HG03039 (cell line): ENCODE results near the gene EEA1.
"Not testable (repeated sequence)": the region's sequence is repeated elsewhere in the genome, so short reads cannot be mapped to it uniquely, and the experiment has no call there.

Experiments used
- ATAC-seq: cut with Tn5 transposase; IDR thresholded peaks from one replicate; pipeline ENCODE4 v1.9.1; 2021; ENCODE audit warnings: mild to moderate bottlenecking, moderate library complexity; ENCODE audit not compliant: unreplicated experiment

Gene EEA1

DNA sequence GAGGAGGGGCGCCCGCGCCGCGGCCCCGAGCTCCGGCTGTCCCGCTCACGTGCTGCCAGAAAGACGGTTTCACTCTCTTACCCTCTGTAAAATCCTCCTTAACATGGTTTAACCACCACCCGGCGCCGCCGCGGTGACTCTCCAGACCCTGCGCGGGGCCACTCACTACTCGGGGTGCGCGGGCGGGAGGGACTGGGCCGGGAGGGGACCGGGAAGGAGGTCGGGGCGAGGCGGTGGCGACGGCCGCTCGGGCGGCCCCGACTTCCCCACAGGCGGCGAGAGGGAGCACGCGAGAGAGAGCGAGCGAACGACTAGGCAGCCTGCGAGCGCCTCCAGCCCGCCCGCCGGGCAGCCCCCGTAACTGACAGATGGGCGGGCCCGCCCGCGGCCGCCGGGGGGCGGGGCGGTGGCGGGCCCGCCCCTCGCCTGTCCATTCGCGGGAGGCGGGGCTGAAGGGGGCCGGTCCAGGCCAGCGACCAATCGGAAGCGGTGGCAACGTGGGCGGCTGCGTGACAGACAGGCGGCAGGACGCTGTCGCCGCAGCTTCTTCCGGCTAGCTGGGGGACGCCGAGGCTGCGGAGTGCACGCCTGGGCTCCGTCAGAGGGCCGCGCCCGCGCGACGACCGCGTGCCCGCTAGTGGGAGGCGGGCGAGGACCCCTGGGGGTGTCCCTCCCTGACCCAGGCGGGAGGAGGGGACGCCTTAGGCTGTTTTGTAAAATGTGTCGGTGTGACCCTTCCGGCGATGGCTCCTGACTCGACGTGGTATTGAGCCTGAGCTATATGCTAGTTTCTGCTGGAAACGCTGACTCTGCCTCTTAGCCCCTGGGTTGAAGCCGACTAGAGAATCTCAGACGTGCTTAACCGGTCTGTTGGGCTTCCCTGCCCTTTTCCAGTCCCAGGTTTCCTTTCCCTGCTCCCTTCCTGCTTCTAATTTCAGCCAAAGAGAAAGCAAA lies at the start of gene EEA1:
Gene EEA1, minus strand, starts transcription at position 334 of the 954 bp plus-strand sequence. Its CDS starts 229 bp downstream, at position 105.
- peak; percentile 85 for ATAC-seq

DNA sequence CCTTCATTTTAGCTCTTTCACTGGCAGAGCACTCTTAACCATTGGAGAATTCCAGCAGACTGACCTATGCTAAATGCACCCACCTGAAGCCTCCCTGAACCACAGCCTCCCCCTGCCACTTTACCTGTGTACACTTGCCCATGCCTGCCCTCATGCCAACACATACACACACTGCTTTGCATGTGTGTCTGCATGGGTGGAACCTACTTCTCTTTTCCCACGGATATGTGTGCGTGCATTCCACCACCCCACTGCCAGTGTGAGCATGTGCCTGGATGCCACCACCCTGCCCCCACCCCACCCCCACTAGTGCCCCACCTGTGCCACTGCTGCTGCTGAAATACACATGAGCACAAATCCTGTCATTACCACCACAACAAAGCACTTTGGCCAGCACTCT lies 49.5 kb upstream of the EEA1 start:
- ATAC-seq, result no peak

DNA sequence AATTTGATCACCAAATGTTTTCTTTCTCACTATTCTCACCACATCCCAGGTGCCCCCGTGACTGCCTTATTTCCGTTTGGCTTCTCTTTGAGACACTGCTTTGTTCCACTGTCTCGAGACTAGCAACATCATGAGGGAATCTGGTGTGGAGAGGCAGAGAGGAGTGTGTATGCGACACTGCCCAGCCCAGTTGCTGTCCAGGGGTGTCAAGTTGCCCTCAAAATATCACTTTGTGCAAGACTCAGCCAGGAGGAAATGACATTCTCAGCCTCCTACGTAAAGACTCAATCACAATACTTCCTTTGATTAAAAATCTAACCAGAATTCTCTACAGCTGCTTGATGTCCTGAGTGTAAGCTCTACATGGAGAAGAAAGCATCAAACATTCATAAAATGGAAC lies 48.2 kb upstream of the EEA1 start:
- no peak for ATAC-seq

DNA sequence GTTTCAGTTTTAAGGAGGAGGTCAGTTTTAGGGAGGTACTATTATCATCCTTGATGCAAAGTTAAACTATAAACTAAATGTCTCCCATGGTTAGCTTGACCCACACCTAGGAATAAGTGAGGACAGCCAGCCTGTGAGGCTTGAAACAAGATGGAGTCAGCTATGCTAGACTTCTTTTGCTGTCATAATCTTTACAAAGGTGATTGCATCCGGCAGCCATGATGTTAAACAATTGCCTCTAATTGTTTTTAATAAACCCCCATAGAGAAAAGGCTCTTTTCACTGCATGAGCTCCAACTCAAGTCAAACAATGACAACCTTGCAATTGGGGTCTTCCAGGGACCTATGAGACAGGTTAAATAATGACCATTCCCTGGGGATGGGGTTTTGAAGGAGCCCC lies 45.7 kb upstream of the EEA1 start:
- no peak for ATAC-seq

- ATAC-seq, result no peak
Measured at GRCh38 chr12:92973614-92974013, 44.5 kb upstream of the EEA1 start.

DNA sequence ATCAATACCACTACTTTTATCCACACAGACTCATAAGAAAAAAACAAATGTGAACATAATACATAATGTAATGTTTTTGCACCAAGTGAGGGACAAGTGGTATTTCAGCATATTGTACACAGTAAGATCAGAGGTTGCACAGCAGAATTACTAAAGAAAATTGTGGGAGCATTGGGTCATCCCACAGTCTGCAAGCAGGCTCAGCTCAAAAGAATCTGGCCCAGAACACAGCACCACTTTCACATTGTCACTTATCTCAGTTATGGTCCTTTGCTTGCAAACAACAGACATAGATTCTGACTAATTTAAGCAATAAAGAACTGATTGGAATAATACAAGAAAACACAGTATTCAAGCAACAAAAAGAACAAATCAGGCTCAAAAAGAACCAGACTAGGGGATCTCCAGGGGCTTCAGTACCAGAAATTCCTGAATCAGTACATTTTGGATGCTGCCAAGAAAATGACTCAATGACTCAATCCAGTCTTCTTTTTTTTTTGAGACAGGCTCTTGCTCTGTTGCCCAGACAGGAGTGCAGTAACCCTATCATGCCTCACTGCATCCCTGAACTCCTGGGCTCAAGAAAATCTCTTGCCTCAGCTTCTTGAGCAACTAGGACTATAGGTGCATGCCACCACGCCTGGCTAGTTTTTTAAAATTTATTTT lies 42.9 kb upstream of the EEA1 start:
- ATAC-seq, result no peak

DNA sequence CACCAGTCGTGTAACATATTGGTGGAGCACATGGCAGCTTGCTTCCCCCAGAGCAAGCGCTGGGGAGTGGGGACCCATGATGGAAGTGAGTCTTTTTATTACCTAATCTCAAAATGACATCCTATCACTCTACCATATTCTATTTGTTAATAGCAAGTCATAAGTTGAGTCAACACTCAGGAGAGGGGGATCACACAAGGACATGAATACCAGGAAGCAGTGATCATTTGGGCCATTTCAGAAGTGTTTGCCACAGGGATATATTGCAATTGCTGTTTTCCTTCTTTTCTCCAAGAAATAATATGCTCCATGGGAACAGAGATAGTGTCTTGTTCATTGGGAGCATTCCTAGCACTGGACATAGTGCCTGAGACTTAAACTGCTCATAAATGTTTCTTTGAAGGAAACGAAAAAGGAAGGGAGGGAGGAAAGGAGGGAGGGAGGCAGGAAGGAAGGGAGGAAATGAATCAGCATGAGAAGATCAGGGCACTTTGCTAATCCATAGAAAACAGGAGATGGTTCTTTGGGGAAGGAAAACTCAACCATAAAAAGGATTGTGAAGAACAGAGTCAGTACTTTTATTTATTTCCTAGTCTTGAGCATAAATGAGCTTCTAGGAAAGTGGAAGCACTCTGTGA lies 39.2 kb upstream of the EEA1 start:
- ATAC-seq, result no peak

GRCh38 chr12:92964378-92964777 lies 35.3 kb upstream of the EEA1 start:
- ATAC-seq, result not testable (repeated sequence)

GRCh38 chr12:92961949-92962348 lies 32.9 kb upstream of the EEA1 start:
- no peak for ATAC-seq

DNA sequence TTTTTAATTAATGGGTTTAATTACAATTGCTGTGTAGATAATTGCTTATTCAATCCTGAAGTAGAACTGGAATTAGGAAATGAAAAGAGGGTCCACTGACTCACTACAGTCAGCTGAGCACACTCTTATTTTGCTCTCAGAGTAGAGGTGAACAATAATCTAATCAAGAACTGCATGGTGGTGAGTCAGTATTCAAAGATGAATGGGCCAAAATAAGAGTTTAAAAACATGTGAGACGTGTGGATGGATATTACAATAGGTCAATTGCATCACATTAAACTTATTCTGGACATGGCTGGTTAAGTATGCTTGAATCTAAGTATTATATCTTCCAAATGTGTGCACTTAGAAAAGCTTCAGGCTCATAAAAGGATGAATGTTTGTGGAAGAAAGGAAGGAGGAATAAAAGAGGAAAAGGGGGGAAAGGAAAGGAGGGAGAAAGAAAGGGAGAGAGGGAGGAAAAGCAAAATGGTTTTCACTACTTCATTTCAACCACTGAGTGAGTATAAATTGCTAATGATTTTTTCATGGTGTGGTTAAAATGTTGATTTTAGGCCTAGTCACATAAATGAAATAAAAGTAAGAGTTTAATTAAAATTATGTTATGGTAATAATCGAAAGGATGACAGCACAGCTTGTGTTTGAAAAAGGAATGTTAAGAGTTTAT lies 27.0 kb upstream of the EEA1 start:
- ATAC-seq, result no peak

DNA sequence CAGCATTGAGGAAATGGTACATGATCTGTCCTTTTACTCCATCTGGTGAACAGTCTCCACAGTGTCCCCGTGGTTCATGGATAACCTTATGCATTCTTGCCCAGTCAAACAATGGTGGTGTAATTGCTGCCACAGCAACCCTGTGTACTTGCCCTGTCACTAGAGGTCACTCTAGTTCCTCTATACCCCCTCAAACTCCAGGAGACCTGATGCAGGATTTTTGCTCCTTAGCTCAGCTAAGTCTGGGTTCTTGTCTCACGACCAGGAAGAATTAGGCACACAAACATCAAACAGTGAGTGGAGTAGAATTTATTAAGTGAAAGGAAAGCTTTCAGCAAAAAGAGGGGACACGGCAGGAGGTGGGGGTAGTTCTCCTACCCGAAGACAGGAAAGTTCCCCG lies 24.7 kb upstream of the EEA1 start:
- ATAC-seq, result no peak

DNA sequence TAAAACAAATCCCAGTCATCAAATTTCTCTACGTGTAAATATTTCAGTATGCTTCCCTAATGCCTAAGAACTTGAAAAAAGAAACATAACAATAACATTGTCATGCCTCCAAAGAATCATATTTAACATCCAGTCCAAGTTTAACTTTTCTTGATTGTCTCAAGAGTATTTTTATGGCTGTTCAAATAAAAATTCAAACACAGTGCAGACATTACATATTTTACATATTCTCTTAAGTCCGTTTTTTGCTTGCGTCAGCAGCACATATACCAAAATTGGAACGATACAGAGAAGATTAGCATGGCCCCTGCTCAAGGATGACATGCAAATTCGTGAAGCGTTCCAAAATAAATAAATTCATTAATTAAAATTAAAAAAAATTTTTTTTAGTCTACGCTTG lies 23.3 kb upstream of the EEA1 start:
- no peak for ATAC-seq

GRCh38 chr12:92951006-92951405 lies 21.9 kb upstream of the EEA1 start:
- no peak for ATAC-seq

DNA sequence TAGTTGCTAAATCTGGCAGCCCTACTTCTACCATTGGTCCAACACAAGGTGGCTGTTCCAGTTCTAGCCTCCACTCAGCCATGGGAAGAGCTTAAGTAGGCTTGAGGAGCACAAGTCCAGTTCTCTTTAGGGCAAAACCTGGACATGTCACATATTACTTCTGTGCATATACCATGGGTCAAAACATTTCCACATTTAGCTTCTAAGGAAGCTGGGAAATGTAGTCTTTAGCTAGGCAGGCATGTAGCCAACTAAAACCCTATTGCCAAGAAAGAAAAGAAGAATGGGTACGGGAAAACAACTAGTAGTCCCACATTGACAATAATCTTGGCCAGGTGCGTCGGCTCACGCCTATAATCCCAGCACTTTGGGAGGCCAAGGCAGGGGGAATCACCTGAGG lies 20.9 kb upstream of the EEA1 start:
- ATAC-seq, result no peak

- no peak for ATAC-seq
Measured at GRCh38 chr12:92949466-92949865, 20.4 kb upstream of the EEA1 start.

GRCh38 chr12:92947589-92948215 lies 18.6 kb upstream of the EEA1 start:
- ATAC-seq, result no peak

GRCh38 chr12:92945659-92946220 lies 16.6 kb upstream of the EEA1 start:
- ATAC-seq, result no peak

DNA sequence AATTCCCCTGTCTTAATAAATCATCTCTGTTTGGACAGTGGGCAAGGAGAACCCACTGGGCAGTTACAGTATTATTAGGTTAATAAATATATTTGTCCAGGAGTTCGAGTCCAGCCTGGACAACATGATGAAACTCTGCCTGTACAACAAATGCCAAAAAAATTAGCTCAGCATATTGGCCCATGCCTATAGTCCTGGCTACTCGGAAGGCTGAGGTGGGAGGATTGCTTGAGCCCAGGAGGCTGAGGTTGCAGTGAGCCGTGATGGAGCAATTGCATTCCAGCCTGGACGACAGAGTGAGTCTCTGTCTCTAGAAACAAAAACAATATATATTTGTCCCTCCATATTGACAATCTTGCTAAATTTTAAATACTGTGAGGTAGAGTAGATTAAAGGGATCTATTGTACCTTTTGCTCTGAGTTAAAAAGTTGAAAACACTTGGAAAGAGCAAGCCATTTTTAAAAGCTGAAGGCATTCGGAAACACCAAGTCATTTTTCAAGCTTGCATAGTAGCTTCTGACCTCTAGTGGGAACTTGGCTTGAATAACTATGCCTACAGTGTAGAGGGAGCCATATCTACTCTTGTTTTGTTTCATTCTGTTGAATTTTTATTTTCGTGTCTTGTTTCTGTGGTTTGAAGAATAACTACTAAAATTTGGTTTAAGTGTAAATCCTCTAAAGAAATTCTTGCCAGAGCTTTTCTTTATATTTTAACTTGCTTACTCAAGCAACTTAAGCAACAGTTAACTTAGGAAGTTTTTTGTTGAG lies 14.6 kb upstream of the EEA1 start:
- ATAC-seq, result no peak

- ATAC-seq, result no peak
Measured at GRCh38 chr12:92942905-92943304, 13.8 kb upstream of the EEA1 start.

GRCh38 chr12:92939116-92939515 lies 10.0 kb upstream of the EEA1 start:
- no peak for ATAC-seq
